Fibroblast of skin of abdomen (primary cell): ENCODE results near the gene IGSF3.
"Not testable (repeated sequence)": the region's sequence is repeated elsewhere in the genome, so short reads cannot be mapped to it uniquely, and the experiment has no call there.

ENCODE experiments used
- DNase-seq: peaks from one replicate; pipeline ENCODE4 v3.0.0-alpha.2; 2013

IGSF3 gene

DNA sequence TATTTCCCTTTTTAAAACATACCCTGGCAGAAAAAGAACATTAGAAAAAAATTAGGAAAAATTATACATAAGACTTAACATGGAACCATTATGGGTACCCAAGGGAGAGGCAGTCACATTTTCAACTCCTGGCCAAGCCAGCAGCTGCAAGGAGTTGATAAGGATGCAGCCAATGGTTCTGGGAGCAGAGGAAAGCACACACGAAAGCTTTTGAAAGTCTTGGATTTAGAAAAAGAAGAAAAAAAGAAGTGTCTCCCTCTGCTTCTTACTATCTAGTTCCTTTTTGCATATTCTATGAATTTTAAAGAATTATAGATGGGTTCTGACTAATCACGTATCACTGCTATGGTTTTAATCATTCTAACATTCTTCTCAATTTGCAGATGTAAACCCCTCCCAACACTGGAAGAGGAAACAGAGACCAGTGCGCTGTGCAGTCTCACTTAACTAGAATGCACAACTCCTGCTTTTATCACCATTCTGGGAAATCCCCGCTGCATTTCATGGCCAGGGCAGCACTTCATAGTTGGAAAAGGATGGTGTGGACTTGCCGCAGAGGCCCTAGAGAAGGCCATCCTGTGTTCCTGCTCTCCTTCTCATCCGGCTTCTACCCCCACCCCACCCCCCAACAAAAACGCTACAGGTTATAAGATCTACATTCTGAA, 94.0 kb downstream of the IGSF3 start:
- DNase-seq: peak; percentile 66

DNA sequence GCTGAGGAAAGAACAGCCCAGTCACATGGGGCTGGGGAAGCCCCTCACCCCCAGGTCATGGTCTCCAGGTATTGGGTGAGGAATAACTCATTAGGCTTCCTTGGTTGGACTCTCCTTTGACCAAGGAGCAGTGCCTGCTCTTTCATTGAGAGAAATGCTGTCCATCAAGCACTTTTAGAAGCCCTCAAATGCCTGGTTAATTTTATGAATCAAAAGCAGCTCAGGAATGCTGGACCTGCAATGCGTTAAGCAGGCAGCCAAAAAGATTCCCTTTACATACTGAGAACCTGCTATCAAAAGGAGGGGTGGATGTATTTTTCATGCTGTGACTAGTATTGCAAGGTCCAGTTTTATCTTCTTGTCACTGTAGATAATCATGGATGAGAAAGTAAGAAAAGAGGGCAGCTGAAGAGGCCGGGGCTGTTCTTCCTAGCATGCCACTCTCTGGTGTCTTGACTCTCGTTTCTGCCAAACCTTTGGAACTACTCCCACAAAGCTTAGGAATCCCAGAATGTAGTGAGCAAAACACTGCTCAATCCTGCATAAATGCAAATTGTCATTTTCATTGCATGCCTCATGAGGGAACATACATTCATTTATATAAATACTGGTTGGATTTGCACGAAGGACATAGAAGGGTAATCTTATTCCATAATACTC, 94.6 kb downstream of the IGSF3 start:
- DNase-seq: peak; percentile 31

GRCh38 chr1:116572099-116572498, 95.4 kb downstream of the IGSF3 start:
- DNase-seq: no peak

DNA sequence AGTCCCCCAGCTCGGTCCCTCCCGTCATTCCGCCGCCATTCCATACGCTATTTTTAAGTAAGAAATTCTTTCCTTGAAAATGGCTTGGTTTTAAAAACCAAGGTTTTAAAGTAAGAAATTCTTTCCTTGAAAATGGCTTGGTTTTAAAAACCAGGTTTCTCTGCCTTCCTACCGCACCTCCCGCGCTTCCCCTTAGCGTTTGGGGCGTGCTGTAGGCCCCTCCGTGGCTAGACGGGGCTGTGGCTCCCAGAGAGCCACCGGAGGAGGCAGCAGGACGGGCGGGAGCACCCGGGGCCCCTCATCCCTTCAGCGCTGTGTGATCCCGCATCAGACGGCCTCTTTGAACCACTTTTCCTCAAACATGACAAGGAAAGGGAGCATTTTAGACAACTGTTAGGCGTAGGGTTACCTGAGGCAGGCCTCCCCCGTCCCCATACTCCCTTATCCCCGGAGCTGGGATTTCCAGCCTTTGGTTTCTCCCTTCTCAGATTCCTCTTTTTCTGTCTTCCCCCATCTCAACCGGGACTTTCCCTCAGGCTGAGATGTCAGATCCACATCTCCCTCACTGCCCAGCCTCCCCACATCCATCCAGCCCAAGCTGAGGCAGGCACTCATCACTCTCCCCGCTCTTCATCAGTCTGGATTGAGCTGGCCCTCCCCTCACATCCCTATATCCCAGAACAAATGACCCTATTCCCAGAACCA, 96.2 kb downstream of the IGSF3 start:
- DNase-seq: no peak

DNA sequence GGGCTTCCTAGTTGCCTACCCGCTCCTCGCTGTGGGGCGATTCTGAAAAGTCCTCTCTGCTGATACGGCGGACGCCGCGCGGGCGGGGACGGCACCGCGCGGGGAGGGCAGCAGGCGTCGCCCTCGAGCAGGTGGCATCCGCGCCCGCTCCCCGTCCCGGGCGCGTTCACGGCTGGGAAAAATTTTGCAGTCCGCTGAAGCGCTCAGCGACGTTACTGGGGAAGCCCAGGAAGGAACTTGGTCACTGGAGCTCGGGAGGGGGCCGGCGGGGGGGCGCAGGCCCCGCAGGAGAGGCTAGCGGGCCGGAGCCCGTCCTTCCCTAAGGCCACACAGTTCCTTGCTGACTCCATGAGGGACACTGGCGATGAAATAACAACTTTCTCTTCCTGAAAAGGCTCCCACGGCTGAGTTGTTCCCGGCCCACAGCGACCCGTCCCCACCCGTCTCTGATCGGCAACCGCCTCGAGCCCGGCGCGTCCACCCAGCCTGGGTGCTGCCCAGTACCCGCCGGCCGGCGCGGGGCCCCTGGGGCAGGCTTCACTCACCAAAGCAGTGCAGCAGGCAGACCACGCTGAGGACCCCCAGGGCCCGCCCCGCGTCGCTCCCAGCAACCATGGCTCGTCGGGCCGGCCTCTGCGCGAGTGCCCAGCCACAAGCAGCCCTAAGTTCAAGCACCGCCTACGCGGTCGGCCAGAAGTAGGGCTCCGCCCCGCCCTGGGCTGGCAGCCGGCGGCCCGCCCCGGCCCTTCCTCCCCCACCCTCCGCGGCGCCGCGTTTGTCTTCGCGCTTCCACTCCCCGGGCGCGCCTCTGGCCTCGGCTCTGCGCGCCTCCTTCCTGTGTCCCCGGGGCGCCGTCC, 96.9 kb downstream of the IGSF3 start, which contains the start of gene CD58:
Gene CD58, minus strand, starts transcription at position 669 of the 857 bp plus-strand sequence. Its CDS starts 54 bp downstream, at position 615.
- peak; percentile 75 for DNase-seq

DNA sequence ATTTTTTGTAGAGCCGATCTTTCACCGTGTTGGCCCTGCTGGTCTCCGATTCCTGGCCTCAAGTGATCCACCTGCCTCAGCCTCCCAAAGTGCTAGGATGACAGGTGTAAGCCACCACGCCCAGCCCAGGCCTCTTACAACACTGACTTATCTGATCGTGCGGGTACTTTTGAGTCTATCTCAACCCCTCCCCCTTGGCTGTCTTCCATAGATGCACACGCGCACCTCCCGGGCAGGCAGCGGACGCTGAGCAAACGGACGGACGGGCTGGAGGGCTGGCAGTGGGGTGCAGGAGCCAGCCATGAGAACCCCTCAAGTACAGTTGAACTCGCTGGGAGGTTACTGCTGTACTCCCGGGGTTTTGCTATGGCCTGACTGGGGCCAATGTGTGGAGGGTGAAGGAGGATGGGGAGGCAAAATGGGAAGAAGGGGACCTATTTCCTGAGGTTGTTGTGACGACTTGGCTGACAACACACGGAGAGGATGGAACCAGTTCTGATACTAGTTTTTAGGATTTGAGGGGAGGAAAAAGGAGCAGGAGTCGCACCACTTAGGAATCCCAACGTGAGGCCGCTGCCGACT, 97.7 kb downstream of the IGSF3 start:
- no peak for DNase-seq

GRCh38 chr1:116569381-116569670, 98.2 kb downstream of the IGSF3 start:
- DNase-seq: no peak

GRCh38 chr1:116568662-116569380, 98.7 kb downstream of the IGSF3 start:
- DNase-seq: no peak

DNA sequence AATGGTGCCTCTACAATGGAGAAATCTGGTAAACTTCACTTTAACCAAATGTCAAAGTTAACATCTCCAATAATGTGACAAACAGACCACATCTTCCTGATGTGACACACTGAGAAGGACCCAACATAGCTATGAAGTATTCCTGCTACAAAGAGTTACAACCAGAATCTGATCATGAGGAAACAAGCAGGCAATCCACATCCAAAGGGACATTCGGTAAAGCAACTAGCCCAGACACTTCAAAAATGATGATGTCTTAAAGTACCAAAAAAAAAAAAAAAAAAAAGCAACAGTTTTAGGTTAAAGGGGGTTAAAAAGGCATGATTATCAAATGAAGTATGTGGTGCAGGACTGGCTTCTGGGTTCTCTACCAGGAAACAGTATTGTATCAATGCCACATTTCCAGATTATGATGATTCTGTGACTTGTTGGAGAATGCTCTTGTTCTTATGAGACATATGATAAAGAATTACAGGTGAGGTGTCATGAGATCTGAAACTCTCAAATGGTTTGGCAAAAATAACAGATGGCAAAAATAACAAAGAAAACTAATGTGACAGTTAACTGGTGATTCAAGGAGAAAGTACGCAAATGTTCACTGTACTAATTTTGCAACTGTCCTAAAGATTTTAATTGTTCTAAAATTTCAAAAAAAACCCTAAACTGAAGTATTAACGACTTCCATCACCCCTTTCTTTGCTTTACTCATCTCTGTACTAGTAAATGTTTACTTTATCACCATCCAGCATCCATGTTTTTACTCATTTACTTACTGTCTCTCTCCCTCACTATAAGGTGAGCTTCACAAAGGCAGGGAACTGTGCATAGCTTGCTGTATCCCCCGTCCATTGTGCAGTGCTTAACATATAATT, 99.5 kb downstream of the IGSF3 start:
- no peak for DNase-seq

GRCh38 chr1:116565222-116565621, 102.3 kb downstream of the IGSF3 start:
- DNase-seq: no peak

DNA sequence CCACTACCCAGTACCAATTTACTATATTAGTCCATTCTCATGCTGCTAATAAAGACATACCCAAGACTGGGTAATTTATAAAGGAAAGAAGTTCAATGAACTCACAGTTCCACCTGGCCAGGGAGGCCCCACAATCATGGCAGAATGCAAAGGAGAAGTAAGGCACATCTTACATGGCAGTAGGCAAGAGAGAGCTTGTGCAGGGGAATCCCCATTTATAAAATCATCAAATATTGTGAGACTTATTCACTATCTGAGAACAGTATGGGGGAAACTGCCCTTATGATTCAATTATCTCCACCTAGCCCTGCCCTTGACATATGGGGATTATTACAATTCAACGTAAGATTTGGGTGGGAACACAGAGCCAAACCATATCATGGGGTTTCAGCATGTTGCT, 103.1 kb downstream of the IGSF3 start:
- DNase-seq: no peak

- not testable (repeated sequence) for DNase-seq
Measured at GRCh38 chr1:116562465-116562864, 105.1 kb downstream of the IGSF3 start.

- no peak for DNase-seq
Measured at GRCh38 chr1:116561563-116561962, 106.0 kb downstream of the IGSF3 start.

GRCh38 chr1:116560704-116561490, 106.6 kb downstream of the IGSF3 start:
- DNase-seq: no peak

- no peak for DNase-seq
Measured at GRCh38 chr1:116559304-116559761, 108.2 kb downstream of the IGSF3 start.

DNA sequence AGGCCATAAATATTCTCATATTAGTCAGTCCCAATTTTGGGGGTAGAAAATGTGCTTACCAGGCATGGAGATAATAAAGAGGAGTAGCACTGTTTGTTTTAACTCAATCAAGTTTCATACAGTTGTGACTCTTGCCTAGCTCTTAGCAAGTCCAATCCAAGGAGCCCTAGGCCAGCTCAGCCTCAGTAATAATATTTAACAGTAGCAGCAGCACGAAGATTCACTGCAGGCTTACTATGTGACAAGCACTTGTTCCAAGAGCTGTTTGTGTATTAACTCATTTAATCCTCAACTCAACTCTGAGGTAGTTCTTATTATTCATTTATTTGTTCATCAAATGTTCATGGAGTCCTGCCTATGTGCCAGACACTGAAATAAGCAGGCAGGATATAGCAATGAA, 109.0 kb downstream of the IGSF3 start:
- no peak for DNase-seq

GRCh38 chr1:116558140-116558549, 109.4 kb downstream of the IGSF3 start:
- DNase-seq: no peak

DNA sequence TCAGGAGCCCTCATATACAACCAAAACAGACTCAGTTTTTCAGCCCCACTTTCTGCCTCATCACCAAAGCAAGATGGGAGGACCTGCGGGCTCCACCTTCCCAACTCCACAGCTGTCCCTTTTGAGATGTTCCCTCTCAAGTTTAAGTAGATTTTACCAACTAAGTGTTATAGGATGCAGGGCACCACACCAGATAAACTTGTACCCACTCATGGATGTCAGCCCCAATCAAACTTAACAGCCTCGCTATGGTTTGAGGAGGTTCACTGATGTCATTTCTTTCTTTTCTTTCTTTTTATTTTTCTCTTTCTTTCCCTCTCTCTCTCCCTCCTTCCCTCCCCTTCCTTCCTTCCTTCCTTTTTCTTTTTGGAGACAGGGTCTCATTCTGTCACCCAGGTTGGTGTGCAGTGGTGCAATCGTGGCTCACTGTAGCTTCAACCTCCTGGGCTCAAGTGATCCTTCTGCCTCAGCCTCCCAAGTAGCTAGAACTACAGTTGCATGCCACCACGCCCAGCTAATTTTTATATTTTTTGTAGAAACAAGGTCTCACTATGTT, 110.1 kb downstream of the IGSF3 start:
- no peak for DNase-seq

GRCh38 chr1:116556289-116557006, 111.1 kb downstream of the IGSF3 start:
- peak; percentile 29 for DNase-seq
